Testis (tissue), 3 donors: Measurements from ENCODE around the gene NHSL1. TPM values are rescaled to one million over a fixed set of nuclear protein-coding genes. Genes with fewer than 3 reads are reported as not detected.

Source experiments
- DNase-seq: peaks from one replicate; pipeline ENCODE4 v3.0.0-alpha.2; 2019
- H3K27ac ChIP-seq, 2 donors: fragments of 200-600 bp; sonication (generic); one replicate each; pipeline ENCODE4 v1.5.1; 2019
- H3K27me3 ChIP-seq: fragments of 200-600 bp; sonication (generic); one replicate; pipeline ENCODE4 v1.5.1; 2019
- H3K36me3 ChIP-seq: fragments of 200-600 bp; sonication (generic); one replicate; pipeline ENCODE4 v1.5.1; 2017; ENCODE audit warnings: low read depth; ENCODE audit errors: missing control alignments
- H3K4me1 ChIP-seq: fragments of 200-600 bp; sonication (generic); one replicate; pipeline ENCODE4 v1.5.1; 2019
- H3K4me3 ChIP-seq, 2 donors: fragments of 200-600 bp; sonication (generic); one replicate each; pipeline ENCODE4 v1.5.1; 2017 to 2019
- H3K9me3 ChIP-seq: fragments of 200-600 bp; sonication (generic); one replicate; pipeline ENCODE4 v1.5.1; 2017
- POLR2A ChIP-seq: fragments of 450-650 bp; IDR thresholded peaks from one replicate; pipeline ENCODE4 v1.6.1; 2017; ENCODE audit warnings: antibody characterized with exemption, mild to moderate bottlenecking, moderate library complexity
- WGBS, 2 donors: methylation state at CpG; one replicate each; pipeline ENCODE4 v1.1.5; 2018; 5-methylcytosine and 5-hydroxymethylcytosine counted together
- intact Hi-C: fragments of 100-400 bp; cut with DNase I; formaldehyde crosslinking; loops from one replicate; pipeline ENCODE4 v1.15.1; 2023; ENCODE audit warnings: low total_unique reads
- polyA plus RNA-seq: library from polyadenylated mRNA; stranded (reverse); fragments of 350-450 nt; fragmentation: Illumina TruSeq; extraction: RNeasy Lipid Tissue Mini Kit (QIAGEN cat#74804); gene quantifications from one replicate; pipeline ENCODE4 v1.2.3, GENCODE V29; 2014; ENCODE audit warnings: low read depth, low replicate concordance; ENCODE audit not compliant: insufficient read depth
- total RNA-seq, 2 donors: library from RNA; depleted of rRNA; stranded (reverse); fragments of >200 nt; gene quantifications; one replicate each; pipeline ENCODE4 v1.2.3, GENCODE V29; 2016
- TF ChIP-seq, protein P1 (sequence below), 3 experiments: fragments of 450-650 bp in 2 of 3; fragments of 200-600 bp in 1 of 3; sonication (generic) in 1 of 3; IDR thresholded peaks; one replicate each; pipeline ENCODE4 v1.5.1; 2016 to 2019; ENCODE audit warnings: antibody characterized with exemption in 3 of 3, mild to moderate bottlenecking in 2 of 3, moderate library complexity in 1 of 3

NHSL1 gene
- total and polyA plus RNA-seq, 3 donors from 2014 or later = 2.5 to 2.7 (median 2.6) TPM

DNA sequence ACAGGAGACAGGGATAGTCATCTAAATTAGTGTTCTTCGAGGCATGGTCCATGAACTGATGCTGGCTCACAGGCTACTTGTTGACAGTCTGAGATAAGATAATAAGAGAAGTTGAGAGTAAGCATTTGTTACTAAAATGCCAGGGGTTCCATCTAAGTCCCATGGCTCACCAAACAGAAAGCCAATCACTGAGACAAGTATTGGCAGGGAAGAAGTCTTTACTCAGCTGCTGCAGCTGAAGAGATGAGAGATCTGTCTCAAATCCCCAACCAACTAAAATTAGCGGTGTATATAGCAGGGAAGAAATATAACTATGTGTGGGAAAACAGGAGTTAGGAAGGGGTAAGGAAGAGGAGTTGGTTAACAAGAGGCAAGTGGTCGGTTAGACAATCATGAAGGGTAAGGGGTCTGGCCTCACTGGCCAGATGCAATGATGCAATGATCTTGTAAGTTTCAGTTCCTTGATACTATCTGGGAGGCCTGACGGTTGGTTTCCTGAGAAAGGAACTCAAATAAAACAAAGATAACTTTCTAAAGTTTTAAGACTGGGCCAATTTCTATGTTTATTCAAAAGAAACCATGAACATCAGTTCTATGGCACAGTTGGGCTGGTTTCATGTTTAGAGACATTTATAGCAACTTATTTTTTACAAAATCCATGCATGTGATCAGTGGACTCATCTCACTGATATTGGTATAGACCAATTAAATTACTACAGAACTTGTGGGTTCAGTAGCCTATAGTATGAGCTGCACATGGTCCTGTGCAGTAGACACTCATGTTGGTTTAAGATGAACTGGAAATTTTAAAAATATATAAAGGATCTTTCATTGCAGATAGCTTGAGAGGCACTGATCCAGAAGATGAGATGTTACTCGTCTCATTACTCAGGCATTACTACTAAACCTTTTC, 105.2 kb downstream of the NHSL1 start:
- TF ChIP-seq, protein P1, sequence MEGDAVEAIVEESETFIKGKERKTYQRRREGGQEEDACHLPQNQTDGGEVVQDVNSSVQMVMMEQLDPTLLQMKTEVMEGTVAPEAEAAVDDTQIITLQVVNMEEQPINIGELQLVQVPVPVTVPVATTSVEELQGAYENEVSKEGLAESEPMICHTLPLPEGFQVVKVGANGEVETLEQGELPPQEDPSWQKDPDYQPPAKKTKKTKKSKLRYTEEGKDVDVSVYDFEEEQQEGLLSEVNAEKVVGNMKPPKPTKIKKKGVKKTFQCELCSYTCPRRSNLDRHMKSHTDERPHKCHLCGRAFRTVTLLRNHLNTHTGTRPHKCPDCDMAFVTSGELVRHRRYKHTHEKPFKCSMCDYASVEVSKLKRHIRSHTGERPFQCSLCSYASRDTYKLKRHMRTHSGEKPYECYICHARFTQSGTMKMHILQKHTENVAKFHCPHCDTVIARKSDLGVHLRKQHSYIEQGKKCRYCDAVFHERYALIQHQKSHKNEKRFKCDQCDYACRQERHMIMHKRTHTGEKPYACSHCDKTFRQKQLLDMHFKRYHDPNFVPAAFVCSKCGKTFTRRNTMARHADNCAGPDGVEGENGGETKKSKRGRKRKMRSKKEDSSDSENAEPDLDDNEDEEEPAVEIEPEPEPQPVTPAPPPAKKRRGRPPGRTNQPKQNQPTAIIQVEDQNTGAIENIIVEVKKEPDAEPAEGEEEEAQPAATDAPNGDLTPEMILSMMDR (IDR thresholded peaks at IDR 0.05) = no peak
- no peak for TF ChIP-seq POLR2A
- no peak overlapping the region for H3K4me3 ChIP-seq
- WGBS, 2 donors = 74 to 76% methylated on average over 5 of the region's 5 CpGs
- no peaks in the 10 kb centered on the region for H3K36me3 ChIP-seq
- H3K27me3 ChIP-seq = no peaks in the 10 kb centered on the region
- H3K27ac ChIP-seq = no peak overlapping the region
- no peaks in the 10 kb centered on the region for H3K9me3 ChIP-seq
- intact Hi-C loops = no loop called here
- no peaks in the 10 kb centered on the region for H3K4me1 ChIP-seq
- no peak for DNase-seq

DNA sequence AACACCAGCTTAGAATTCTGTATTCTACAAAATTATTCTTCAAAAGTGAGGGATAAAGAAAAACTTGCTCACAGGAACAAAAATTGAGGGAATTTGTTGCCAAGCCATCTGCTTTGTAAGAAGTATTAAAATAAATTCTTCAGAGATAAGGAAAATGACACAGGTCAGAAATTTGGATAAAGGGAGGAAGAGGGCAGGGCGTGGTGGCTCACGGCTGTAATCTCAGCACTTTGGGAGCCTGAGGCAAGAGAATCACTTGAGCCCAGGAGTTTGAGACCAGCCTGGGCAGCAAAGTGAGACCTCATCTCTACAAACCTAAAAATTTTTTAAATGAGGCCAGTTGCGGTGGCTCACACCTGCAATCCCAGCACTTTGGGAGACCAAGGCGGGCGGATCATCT, 109.7 kb downstream of the NHSL1 start:
- H3K36me3 ChIP-seq = no peaks in the 10 kb centered on the region
- H3K27ac ChIP-seq = no peak overlapping the region
- DNase-seq = no peak
- intact Hi-C loops = no loop called here
- no peaks in the 10 kb centered on the region for H3K9me3 ChIP-seq
- H3K4me1 ChIP-seq = no peaks in the 10 kb centered on the region
- H3K27me3 ChIP-seq = no peaks in the 10 kb centered on the region
- WGBS, 2 donors = 76 to 79% methylated on average over 5 of the region's 5 CpGs
- no peak overlapping the region for H3K4me3 ChIP-seq
- TF ChIP-seq, protein P1 (IDR thresholded peaks at IDR 0.05) = no peak
- TF ChIP-seq POLR2A = no peak

DNA sequence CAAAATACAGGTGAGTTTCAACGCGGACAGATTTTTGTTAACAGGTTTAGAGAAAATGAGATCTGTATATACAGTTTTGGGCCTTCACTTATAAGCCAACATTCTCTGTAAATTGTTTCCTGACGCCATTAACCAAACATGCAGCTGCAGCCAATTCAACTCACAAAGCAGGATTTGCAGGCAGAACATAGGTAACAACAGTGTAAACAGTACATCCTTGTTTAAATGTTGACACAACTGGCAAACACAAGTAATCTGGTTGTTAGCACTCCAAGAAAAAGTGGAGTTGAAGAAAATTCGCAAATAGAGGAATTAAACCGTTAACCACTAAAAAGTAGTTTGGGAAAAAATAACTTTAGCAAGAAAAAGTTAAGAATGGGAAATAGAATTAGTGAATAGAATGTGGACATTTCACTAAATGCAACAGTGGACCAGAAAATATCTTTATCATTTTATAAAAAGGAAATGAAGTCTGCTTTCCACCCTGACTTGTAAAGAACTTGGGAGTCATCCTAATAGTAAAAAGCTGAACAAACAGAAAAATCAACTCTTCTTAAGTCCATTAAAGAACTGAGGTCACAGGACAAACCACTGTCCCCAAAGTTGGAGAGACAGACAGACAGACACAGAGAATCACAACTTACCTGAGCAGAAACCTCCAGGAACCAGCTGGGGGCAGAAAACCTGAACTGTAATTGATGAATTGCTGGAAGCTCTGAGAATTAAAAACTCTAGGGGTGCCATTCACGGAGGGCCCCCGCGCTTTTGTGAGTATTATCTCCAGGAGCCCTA, 111.5 kb downstream of the NHSL1 start:
- TF ChIP-seq, protein P1 (IDR thresholded peaks at IDR 0.05) = no peak
- TF ChIP-seq POLR2A = no peak
- no peaks in the 10 kb centered on the region for H3K27me3 ChIP-seq
- H3K27ac ChIP-seq = no peak overlapping the region
- H3K9me3 ChIP-seq = no peaks in the 10 kb centered on the region
- intact Hi-C loops = no loop called here
- DNase-seq = no peak
- H3K36me3 ChIP-seq = no peaks in the 10 kb centered on the region
- WGBS, 2 donors = 86 to 91% methylated on average over 8 of the region's 8 CpGs
- H3K4me1 ChIP-seq = no peaks in the 10 kb centered on the region
- no peak overlapping the region for H3K4me3 ChIP-seq

DNA sequence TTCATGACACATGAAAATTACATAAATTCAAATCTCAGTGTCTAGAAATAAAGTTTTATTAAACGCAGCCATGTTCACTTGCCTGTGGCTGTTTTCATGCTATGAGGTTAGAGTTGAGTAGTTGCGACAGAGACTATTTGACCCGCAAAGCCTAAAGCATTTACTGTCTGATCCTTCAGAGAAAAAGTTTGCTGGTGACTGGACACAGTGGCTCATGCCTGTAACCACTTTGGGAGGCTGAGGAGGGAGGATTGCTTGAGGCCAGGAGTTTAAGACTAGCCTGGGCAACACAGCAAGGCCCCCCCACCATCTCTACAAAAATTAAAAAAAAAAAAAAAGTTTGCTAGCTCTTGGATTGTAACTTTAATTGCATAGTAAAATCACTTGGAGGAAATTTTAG, 112.4 kb downstream of the NHSL1 start:
- WGBS, 2 donors = 89 to 92% methylated on average over 3 of the region's 3 CpGs
- TF ChIP-seq, protein P1 (IDR thresholded peaks at IDR 0.05) = no peak
- no peak for DNase-seq
- Histone ChIP-seq H3K27me3 (no peaks in the 10 kb centered on the region), H3K36me3 (no peaks in the 10 kb centered on the region), H3K4me3 (no peak overlapping the region), H3K4me1 (no peaks in the 10 kb centered on the region), H3K9me3 (no peaks in the 10 kb centered on the region), H3K27ac (no peak overlapping the region)
- intact Hi-C loops = no loop called here
